Choroid plexus epithelial cell (primary cell): ENCODE results near the gene KCTD7.
A peak's percentile ranks its signal among the peaks of the same experiment; 100 is the strongest.
"Not testable (repeated sequence)": the region's sequence is repeated elsewhere in the genome, so short reads cannot be mapped to it uniquely, and the experiment has no call there.

Source experiments
- DNase-seq: peaks from one replicate; pipeline ENCODE4 v3.0.0-alpha.2; 2010; ENCODE audit warnings: low read depth
- H3K4me3 ChIP-seq: 2 replicates; pipeline ENCODE4 v1.5.1; 2011; ENCODE audit warnings: low read depth, mild to moderate bottlenecking, control low read depth, low read length, moderate library complexity
- CTCF ChIP-seq: conservative IDR thresholded peaks from 2 replicates; pipeline ENCODE4 v1.5.1; 2011; ENCODE audit warnings: low read depth, mild to moderate bottlenecking, control low read depth, inconsistent platforms, low read length, moderate library complexity

Gene KCTD7

GRCh38 chr7:66615699-66616098 lies 13.0 kb upstream of the KCTD7 start:
- DNase-seq: no peak
- no peak for TF ChIP-seq CTCF
- no peak overlapping the region for H3K4me3 ChIP-seq

- DNase-seq: no peak
- TF ChIP-seq CTCF: no peak
- H3K4me3 ChIP-seq: no peak overlapping the region
Measured at GRCh38 chr7:66617295-66617694, 11.4 kb upstream of the KCTD7 start.

- DNase-seq, H3K4me3 ChIP-seq: not testable (repeated sequence)
Measured at GRCh38 chr7:66619341-66619948, 9.2 kb upstream of the KCTD7 start.

- no peak overlapping the region for H3K4me3 ChIP-seq
- DNase-seq: peak; percentile 53
- TF ChIP-seq CTCF: no peak
Measured at GRCh38 chr7:66626331-66626934, 2.2 kb upstream of the KCTD7 start.

GRCh38 chr7:66627151-66627681 lies 1.5 kb upstream of the KCTD7 start:
- TF ChIP-seq CTCF: no peak
- no peak overlapping the region for H3K4me3 ChIP-seq
- peak; percentile 48 for DNase-seq

GRCh38 chr7:66627881-66628360 lies 760 bp upstream of the KCTD7 start:
- TF ChIP-seq CTCF: no peak
- DNase-seq: no peak
- peak overlapping the region; percentile 87 for H3K4me3 ChIP-seq

GRCh38 chr7:66629222-66630062 lies 761 bp downstream of the KCTD7 start:
- no peak for TF ChIP-seq CTCF
- no peak for DNase-seq

More at GRCh38 chr7:66629222-66630062, 761 bp downstream of the KCTD7 start:
- H3K4me3 ChIP-seq: peak overlapping the region; percentile 82
